Astrocyte of the cerebellum (primary cell): ENCODE data around the gene TTC38.

ENCODE experiments used
- DNase-seq: peaks from one replicate; pipeline ENCODE4 v3.0.0-alpha.2; 2011; ENCODE audit warnings: low read depth
- H3K4me3 ChIP-seq: 2 replicates; pipeline ENCODE4 v1.5.1; 2011; ENCODE audit warnings: mild to moderate bottlenecking, low read depth, low read length, moderate library complexity
- CTCF ChIP-seq: IDR thresholded peaks from 2 replicates; pipeline ENCODE4 v1.5.1; 2012; ENCODE audit warnings: low read length, low read depth, moderate library complexity, mild to moderate bottlenecking; ENCODE audit errors: missing control alignments
- in situ Hi-C: cut with HindIII; loops from 2 replicates; pipeline ENCODE4 v1.10.0; 2017; ENCODE audit warnings: low sequenced_read_pairs

Gene TTC38

DNA sequence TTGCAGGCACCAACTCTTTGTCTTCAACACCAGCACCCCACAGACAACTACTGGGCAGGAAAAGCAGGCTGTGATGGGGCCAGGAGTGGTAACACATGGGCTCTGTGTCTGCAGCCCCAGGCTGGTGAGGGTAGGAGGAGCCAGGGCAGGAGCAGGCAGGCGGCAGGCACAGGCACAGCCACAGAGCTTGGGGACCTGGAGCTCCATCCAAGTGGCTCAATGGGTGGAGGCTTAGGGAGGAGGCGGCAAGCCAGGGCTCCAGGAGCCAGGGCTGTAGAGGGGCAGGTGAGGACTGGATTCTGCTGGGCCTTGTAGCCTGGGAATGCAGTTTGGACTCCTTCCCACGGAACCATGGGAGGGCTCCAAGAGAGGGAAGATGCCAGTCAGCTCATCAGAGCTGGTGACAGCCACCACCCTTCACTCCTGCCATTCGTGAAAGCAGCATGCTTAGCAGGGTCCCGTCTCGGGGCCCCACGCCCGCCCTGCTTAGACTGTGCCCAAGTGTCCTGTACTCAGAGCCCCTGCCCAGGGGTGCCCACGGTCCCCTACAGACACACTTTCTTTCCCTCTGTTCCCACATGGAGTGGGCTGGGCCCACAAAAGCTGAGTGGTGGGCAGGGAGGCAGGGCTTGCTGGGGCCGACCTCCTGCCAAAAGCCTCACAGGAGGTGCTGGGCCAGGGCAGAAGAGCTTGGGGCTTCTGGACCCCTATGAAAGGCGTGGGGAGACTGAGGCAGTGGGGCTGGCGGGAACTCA is 12.4 kb downstream of the TTC38 start:
- no peak overlapping the region for H3K4me3 ChIP-seq
- no peak for TF ChIP-seq CTCF
- no peak for DNase-seq
- in situ Hi-C loops: no loop called here

- no peak for TF ChIP-seq CTCF
- DNase-seq: no peak
- in situ Hi-C loops: no loop called here
- no peak overlapping the region for H3K4me3 ChIP-seq
Observed at GRCh38 chr22:46280999-46281623, 13.3 kb downstream of the TTC38 start.

GRCh38 chr22:46281866-46282678 is 14.3 kb downstream of the TTC38 start:
- TF ChIP-seq CTCF: no peak
- no peak overlapping the region for H3K4me3 ChIP-seq
- in situ Hi-C loops: no loop called here
- no peak for DNase-seq

DNA sequence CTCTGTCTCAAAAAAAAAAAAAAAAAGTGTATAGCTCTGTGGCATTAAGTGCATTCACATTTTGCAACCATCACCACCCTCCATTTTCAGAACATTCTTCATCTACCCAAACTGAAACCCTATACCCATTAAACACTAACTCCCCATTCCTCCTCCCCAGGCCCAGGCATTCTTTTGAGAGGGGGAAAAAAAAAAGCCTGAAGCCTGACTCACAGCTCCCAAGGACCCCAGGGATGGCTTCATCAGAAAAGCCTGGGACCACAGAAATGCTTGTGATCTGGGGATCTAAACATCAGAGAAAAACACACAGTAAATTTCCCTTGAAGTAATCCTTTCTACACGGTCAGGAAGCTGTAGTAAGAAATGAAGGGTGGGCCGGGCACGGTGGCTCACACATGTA is 18.2 kb downstream of the TTC38 start:
- in situ Hi-C loops: no loop called here
- no peak overlapping the region for H3K4me3 ChIP-seq
- no peak for TF ChIP-seq CTCF
- DNase-seq: no peak

DNA sequence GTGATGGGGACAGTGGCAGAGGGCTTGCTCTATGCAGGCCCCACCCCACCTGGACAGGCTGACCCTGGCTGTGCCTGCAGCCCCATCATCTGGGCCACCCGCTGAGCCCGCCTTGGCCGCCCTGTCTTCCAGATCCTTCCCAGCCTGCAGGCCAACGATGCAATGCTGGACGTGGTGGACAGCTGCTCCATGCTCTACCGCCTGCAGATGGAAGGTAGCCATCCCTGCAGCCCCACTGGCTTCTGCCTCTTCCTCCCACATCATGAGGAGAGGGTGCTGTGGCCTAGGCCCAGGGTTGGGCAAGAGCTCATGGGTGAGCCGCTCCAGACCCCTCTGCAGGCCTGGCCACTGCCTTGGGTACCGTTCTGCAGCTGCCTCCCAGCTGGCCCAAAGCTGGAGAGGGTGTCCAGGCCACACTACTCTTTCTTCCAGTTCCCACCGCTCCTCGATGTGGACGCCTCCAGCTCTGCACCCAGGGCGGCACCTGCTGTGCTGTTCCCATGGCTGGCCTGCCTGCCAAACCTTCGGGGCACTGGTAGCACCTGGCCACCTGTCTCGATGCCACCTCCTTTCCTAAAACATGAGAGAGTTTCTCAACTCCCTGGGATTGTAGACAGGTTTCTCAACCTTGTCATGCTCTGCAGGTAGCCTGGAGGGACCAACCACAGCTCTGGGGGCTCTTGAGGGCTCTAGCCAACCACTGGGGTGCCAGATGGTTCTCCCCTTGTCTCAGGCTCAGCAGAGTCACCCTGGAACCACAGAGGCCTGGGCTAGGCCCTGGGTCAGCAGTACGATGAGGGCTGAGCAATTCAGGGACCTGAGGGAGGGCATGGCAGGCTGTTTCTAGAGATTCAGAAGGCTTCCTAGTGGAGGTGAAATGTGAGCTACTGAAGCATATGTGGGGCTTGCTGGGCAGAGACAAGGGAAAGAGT is 19.4 kb downstream of the TTC38 start:
- no peak for DNase-seq
- H3K4me3 ChIP-seq: no peak overlapping the region
- TF ChIP-seq CTCF: no peak
- in situ Hi-C loops: no loop called here
